Measurements from ENCODE around the gene UNC13C. TPM values are rescaled to one million over a fixed set of nuclear protein-coding genes. Genes with fewer than 3 reads are reported as not detected.
A peak's percentile ranks its signal among the peaks of the same experiment; 100 is the strongest.

UNC13C gene
- polyA plus RNA-seq, 1 donor from 2014 or later: 0.16 TPM

- no peak overlapping the region for H3K27ac Mint-ChIP-seq
- H3K4me3 Mint-ChIP-seq: no peak overlapping the region
- no peaks in the 10 kb centered on the region for H3K27me3 Mint-ChIP-seq
- H3K9me3 Mint-ChIP-seq: peaks cover 3 to 5% (median 4%) of the 10 kb centered on the region in 3 donors
- H3K4me1 Mint-ChIP-seq: peaks cover 0 to 1% (median 0%) of the 10 kb centered on the region in 3 donors
- H3K36me3 Mint-ChIP-seq: no peaks in the 10 kb centered on the region
These were observed 299.6 kb downstream of the UNC13C start for GRCh38 chr15:54277834-54278233.

- Mint-ChIP-seq H3K27ac (no peak overlapping the region), H3K9me3 (peaks cover 0 to 3% (median 2%) of the 10 kb centered on the region in 3 donors), H3K4me1 (no peaks in the 10 kb centered on the region), H3K4me3 (no peak overlapping the region), H3K27me3 (no peaks in the 10 kb centered on the region), H3K36me3 (no peaks in the 10 kb centered on the region)
These were observed 302.5 kb downstream of the UNC13C start for GRCh38 chr15:54280726-54281125.

- peaks cover 0 to 3% (median 2%) of the 10 kb centered on the region in 3 donors for H3K9me3 Mint-ChIP-seq
- no peaks in the 10 kb centered on the region for H3K27me3 Mint-ChIP-seq
- no peaks in the 10 kb centered on the region for H3K4me1 Mint-ChIP-seq
- H3K27ac Mint-ChIP-seq: peak overlapping the region in 1 of 3 donors; percentile 85
- peaks cover 2% of the 10 kb centered on the region for H3K36me3 Mint-ChIP-seq
- H3K4me3 Mint-ChIP-seq: no peak overlapping the region
These were observed 304.1 kb downstream of the UNC13C start for GRCh38 chr15:54282228-54282836.

GRCh38 chr15:54288049-54288448 lies 309.8 kb downstream of the UNC13C start:
- Mint-ChIP-seq H3K4me3 (no peak overlapping the region), H3K36me3 (peaks cover 2% of the 10 kb centered on the region)

GRCh38 chr15:54289590-54290136 lies 311.4 kb downstream of the UNC13C start:
- Mint-ChIP-seq H3K4me1 (no peaks in the 10 kb centered on the region), H3K36me3 (peaks cover 2% of the 10 kb centered on the region), H3K4me3 (no peak overlapping the region), H3K27ac (no peak overlapping the region), H3K9me3 (peaks cover 0 to 6% (median 2%) of the 10 kb centered on the region in 3 donors), H3K27me3 (no peaks in the 10 kb centered on the region)

More at GRCh38 chr15:54288049-54288448, 309.8 kb downstream of the UNC13C start:
- H3K4me1 Mint-ChIP-seq: no peaks in the 10 kb centered on the region
- H3K27ac Mint-ChIP-seq: no peak overlapping the region
- H3K9me3 Mint-ChIP-seq: peaks cover 0 to 3% (median 2%) of the 10 kb centered on the region in 3 donors
- no peaks in the 10 kb centered on the region for H3K27me3 Mint-ChIP-seq

- H3K4me1 Mint-ChIP-seq: no peaks in the 10 kb centered on the region
These were observed 320.2 kb downstream of the UNC13C start for GRCh38 chr15:54298396-54298795.

GRCh38 chr15:54304321-54304720 lies 326.1 kb downstream of the UNC13C start:
- Mint-ChIP-seq H3K4me3 (no peak overlapping the region), H3K9me3 (peaks cover 0 to 4% (median 0%) of the 10 kb centered on the region in 3 donors), H3K27ac (no peak overlapping the region), H3K36me3 (no peaks in the 10 kb centered on the region), H3K4me1 (no peaks in the 10 kb centered on the region), H3K27me3 (no peaks in the 10 kb centered on the region)

More at GRCh38 chr15:54298396-54298795, 320.2 kb downstream of the UNC13C start:
- H3K36me3 Mint-ChIP-seq: peaks cover 1% of the 10 kb centered on the region
- H3K4me3 Mint-ChIP-seq: no peak overlapping the region
- H3K27me3 Mint-ChIP-seq: no peaks in the 10 kb centered on the region
- no peak overlapping the region for H3K27ac Mint-ChIP-seq
- peaks cover 0 to 2% (median 2%) of the 10 kb centered on the region in 3 donors for H3K9me3 Mint-ChIP-seq

- H3K4me1 Mint-ChIP-seq: no peaks in the 10 kb centered on the region
- peaks cover 0 to 7% (median 4%) of the 10 kb centered on the region in 3 donors for H3K9me3 Mint-ChIP-seq
- no peaks in the 10 kb centered on the region for H3K36me3 Mint-ChIP-seq
- no peaks in the 10 kb centered on the region for H3K27me3 Mint-ChIP-seq
- H3K27ac Mint-ChIP-seq: no peak overlapping the region
- H3K4me3 Mint-ChIP-seq: no peak overlapping the region
These were observed 326.9 kb downstream of the UNC13C start for GRCh38 chr15:54305138-54305537.

- no peaks in the 10 kb centered on the region for H3K36me3 Mint-ChIP-seq
- no peak overlapping the region for H3K4me3 Mint-ChIP-seq
- no peaks in the 10 kb centered on the region for H3K4me1 Mint-ChIP-seq
- H3K27ac Mint-ChIP-seq: no peak overlapping the region
- H3K27me3 Mint-ChIP-seq: no peaks in the 10 kb centered on the region
- H3K9me3 Mint-ChIP-seq: peaks cover 0 to 9% (median 4%) of the 10 kb centered on the region in 3 donors
These were observed 329.1 kb downstream of the UNC13C start for GRCh38 chr15:54307252-54307902.

GRCh38 chr15:54307926-54308325 lies 329.7 kb downstream of the UNC13C start:
- H3K9me3 Mint-ChIP-seq: peaks cover 0 to 9% (median 4%) of the 10 kb centered on the region in 3 donors
- no peaks in the 10 kb centered on the region for H3K36me3 Mint-ChIP-seq
- H3K4me3 Mint-ChIP-seq: no peak overlapping the region
- H3K27me3 Mint-ChIP-seq: no peaks in the 10 kb centered on the region
- no peaks in the 10 kb centered on the region for H3K4me1 Mint-ChIP-seq
- H3K27ac Mint-ChIP-seq: no peak overlapping the region

GRCh38 chr15:54312528-54312927 lies 334.3 kb downstream of the UNC13C start:
- Mint-ChIP-seq H3K27me3 (no peaks in the 10 kb centered on the region), H3K9me3 (peaks cover 0 to 9% (median 2%) of the 10 kb centered on the region in 3 donors), H3K4me3 (no peak overlapping the region), H3K27ac (no peak overlapping the region), H3K4me1 (no peaks in the 10 kb centered on the region), H3K36me3 (no peaks in the 10 kb centered on the region)

- H3K4me3 Mint-ChIP-seq: no peak overlapping the region
- no peaks in the 10 kb centered on the region for H3K4me1 Mint-ChIP-seq
- H3K36me3 Mint-ChIP-seq: no peaks in the 10 kb centered on the region
- H3K27ac Mint-ChIP-seq: no peak overlapping the region
- H3K27me3 Mint-ChIP-seq: no peaks in the 10 kb centered on the region
- peaks cover 2 to 7% (median 4%) of the 10 kb centered on the region in 3 donors for H3K9me3 Mint-ChIP-seq
These were observed 343.2 kb downstream of the UNC13C start for GRCh38 chr15:54321426-54321825.

- H3K4me1 Mint-ChIP-seq: no peaks in the 10 kb centered on the region
- peaks cover 2 to 7% (median 4%) of the 10 kb centered on the region in 3 donors for H3K9me3 Mint-ChIP-seq
- no peak overlapping the region for H3K4me3 Mint-ChIP-seq
- H3K27ac Mint-ChIP-seq: no peak overlapping the region
- H3K36me3 Mint-ChIP-seq: no peaks in the 10 kb centered on the region
- no peaks in the 10 kb centered on the region for H3K27me3 Mint-ChIP-seq
These were observed 344.1 kb downstream of the UNC13C start for GRCh38 chr15:54322341-54322740.

- no peak overlapping the region for H3K27ac Mint-ChIP-seq
These were observed 367.1 kb downstream of the UNC13C start for GRCh38 chr15:54345301-54345700.

GRCh38 chr15:54345827-54346226 lies 367.6 kb downstream of the UNC13C start:
- no peaks in the 10 kb centered on the region for H3K4me1 Mint-ChIP-seq
- H3K27ac Mint-ChIP-seq: no peak overlapping the region
- H3K9me3 Mint-ChIP-seq: peaks cover 3 to 7% (median 3%) of the 10 kb centered on the region in 3 donors
- H3K36me3 Mint-ChIP-seq: no peaks in the 10 kb centered on the region
- no peak overlapping the region for H3K4me3 Mint-ChIP-seq
- no peaks in the 10 kb centered on the region for H3K27me3 Mint-ChIP-seq

More at GRCh38 chr15:54345301-54345700, 367.1 kb downstream of the UNC13C start:
- Mint-ChIP-seq H3K27me3 (no peaks in the 10 kb centered on the region), H3K4me3 (no peak overlapping the region), H3K36me3 (no peaks in the 10 kb centered on the region), H3K4me1 (no peaks in the 10 kb centered on the region), H3K9me3 (peaks cover 3 to 7% (median 3%) of the 10 kb centered on the region in 3 donors)
